ELF-1 (cell line): ENCODE data around the gene CNST.
"Not testable (repeated sequence)": the region's sequence is repeated elsewhere in the genome, so short reads cannot be mapped to it uniquely, and the experiment has no call there.

Experiments used
- DNase-seq: peaks from one replicate; pipeline ENCODE4 v3.0.0-alpha.2; 2016; ENCODE audit warnings: low read depth, low spot score

Gene CNST

DNA sequence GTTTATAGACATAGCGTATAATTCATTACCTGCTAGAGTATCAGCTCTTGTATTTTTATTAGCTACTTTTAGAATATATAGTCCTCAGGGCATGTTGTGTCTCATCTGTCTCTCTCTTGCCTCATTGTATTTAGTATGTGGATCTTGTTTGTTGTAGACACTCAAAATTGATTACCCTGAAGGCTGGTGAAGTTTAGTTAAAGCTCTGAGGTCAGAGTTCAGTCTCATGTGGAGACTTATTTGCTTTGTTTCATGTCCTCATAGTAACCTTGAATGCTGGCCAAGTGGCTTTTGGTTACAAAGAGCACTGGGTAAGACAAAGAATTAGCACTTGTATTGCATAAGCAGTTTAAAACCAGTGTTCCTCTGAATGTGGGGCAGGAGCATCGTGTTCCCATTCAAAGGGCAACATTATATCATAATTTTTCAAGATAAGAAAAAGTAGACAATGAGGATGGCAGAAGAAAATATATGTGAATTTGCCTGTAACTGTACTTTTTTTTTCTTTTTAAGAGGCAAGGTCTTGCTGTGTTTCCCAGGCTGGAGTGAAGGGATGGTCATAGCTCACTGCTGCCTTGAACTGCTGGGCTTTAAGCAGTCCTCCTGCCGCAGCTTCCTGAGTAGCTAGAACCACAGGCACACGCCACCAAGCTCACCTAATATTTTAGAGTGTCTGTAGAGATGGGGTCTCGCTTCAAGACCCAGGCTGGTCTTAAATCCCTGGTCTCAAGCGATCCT is 17.4 kb downstream of the CNST start:
- no peak for DNase-seq

DNA sequence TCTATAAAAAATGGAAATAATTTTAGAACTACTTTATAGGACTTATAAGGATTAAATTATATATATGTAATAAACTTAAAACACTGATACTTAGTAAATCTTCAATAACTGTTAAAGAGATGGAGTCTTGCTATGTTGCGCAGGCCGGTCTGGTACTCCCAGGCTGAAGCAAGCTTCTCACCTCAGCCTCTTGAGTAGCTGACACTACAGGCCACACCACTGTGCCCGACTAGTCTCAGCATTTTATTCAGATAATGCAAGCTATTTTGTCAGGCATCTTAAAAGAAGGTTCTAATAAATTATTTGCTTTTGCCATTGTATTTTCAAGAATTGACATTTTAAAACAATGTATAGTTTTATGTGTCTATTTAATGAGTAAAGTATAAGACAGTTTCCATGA is 20.8 kb downstream of the CNST start:
- no peak for DNase-seq

DNA sequence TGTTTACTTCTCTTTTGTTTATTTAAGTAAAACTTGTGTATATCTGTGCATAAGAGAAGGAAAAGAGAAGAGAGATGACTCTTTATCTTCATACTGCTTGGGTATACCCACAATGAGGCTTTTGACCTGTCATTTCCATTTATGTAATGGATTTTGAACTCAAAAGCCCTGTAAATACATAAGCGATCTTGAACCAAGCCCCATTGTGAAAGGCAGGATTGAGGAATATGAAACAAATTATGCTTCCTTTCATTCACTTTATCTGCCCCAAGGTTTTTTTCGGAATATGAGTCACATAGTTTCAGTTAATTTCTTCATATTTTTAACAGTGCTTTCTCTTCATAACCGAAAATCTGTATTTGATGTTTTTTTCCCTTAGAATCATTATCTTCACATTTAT is 21.4 kb downstream of the CNST start:
- DNase-seq, result no peak

DNA sequence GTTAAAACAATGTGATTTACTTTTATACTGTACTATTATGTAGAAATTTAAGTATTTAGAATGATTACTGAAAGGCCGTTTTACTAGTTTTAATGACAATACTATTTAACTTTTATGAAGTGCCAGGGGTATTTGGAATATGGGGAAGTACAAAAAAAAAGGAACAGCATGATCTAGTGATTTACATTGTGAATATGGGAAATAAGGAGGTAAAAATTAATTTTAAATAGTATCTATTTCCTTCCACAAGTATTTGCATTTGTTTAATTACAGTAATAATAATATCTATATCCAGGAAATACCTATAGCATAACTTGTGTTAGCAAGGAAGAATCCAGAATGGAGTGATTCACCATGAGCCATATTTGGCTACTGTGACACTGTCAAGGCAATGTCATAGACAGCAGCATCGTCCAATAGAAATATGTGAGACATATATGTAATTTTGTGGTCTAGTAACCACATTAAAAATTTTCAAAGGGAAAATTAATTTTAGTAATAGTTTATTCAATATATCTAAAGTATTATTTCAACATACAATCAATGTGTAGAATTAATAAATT is 22.0 kb downstream of the CNST start:
- DNase-seq, result no peak

GRCh38 chr1:246589919-246590318 is 23.7 kb downstream of the CNST start:
- DNase-seq, result not testable (repeated sequence)

GRCh38 chr1:246591047-246591446 is 24.8 kb downstream of the CNST start:
- no peak for DNase-seq

- no peak for DNase-seq
Observed at GRCh38 chr1:246591504-246591903, 25.2 kb downstream of the CNST start.

GRCh38 chr1:246591958-246592357 is 25.7 kb downstream of the CNST start:
- no peak for DNase-seq

DNA sequence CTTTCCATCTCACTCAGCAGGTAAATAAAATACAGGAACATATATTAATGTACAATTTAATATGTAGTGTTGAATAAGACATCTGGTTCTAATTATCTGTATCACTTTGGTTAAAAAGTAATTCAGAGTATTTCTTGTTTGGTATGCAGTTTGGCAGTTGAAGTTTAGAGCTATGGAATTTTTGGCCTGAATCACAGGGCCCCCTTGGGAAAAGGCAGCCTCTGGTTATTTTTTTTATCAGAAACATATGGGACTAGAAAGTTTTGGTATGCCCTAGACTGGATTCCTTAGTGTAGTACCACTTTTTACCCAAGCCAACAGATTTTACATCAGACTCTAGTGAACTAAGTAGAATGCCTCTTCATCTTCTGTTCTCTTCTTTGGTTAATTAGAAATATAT is 26.4 kb downstream of the CNST start:
- no peak for DNase-seq

DNA sequence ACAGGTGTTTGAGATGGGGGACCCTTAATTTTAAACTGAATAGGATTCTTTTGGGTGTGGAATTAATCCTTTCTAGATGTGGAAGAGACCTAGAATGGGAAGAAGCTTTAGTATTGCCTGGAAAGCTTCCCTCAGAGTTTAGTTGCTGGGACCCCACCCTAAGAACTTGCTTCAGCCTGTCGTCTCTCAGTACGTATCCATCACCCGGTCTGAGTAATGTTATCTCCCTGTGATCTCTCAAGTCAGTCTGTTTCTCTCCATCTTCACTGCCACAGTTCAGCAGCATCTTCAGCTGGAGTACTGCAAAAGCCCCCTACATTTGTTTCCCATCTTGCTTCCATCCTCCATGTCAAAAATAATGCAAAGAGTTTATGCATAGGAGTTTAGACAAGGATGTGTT is 28.9 kb downstream of the CNST start:
- no peak for DNase-seq

DNA sequence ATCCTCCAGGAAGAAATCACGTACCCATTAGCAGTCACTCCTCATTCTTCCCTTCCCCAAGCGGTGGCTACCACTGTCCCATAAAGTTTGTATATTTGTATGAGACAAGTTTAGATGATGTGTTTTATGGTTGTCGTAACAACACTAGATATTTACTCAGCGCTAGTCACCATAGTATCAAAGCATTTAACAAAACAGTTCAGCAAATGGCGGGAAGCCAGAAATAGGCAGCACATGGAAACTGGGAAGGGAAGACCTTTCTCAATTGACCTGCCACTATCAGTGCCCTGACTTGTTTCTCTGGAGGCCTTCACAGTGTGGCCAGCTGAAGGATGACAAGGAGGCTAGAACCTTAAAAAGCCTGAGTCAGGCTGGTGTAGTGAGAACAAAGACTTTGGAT is 31.1 kb downstream of the CNST start:
- DNase-seq, result no peak

GRCh38 chr1:246597971-246598370 is 31.7 kb downstream of the CNST start:
- DNase-seq, result no peak

DNA sequence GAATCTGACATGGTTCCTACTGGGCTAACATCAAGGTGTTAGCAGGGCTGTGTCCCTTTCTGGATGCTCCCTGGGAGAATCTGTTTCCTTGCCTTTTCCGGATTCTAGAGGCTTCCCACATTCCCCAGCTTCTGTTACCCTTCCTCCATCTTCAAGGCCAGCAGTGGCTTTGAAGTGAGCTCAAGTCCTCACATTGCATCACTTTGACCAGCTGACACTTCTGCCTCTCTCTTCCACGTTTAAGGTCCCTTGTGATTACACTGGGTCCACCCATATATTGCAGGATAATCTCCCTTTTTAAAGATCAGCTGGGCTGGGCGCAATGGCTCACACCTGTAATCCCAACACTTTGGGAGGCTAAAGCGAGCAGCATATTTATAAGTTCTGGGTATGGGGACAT is 33.1 kb downstream of the CNST start:
- DNase-seq, result no peak

DNA sequence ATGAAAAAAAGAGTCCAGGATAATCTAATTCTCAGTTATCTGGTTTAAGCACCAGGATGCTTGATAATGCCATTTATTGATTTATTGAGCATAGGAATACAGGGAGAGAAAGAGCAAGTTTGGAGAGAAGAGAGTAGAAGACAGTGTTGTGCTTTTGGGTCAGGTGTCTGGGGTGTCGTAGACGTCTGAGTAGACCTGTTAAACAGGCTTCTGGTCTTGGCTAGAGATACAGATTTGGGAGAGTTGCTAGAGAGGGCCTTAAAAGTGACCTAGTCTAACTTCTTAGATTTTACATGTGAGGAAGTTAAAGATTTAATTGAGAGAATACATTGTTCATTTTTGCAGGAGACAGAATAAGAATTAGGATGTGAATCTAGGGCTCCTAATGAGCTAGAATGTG is 34.3 kb downstream of the CNST start:
- DNase-seq, result no peak

GRCh38 chr1:246602194-246602593 is 35.9 kb downstream of the CNST start:
- no peak for DNase-seq

GRCh38 chr1:246605231-246605630 is 39.0 kb downstream of the CNST start:
- not testable (repeated sequence) for DNase-seq

- no peak for DNase-seq
Observed at GRCh38 chr1:246607462-246607861, 41.2 kb downstream of the CNST start.

DNA sequence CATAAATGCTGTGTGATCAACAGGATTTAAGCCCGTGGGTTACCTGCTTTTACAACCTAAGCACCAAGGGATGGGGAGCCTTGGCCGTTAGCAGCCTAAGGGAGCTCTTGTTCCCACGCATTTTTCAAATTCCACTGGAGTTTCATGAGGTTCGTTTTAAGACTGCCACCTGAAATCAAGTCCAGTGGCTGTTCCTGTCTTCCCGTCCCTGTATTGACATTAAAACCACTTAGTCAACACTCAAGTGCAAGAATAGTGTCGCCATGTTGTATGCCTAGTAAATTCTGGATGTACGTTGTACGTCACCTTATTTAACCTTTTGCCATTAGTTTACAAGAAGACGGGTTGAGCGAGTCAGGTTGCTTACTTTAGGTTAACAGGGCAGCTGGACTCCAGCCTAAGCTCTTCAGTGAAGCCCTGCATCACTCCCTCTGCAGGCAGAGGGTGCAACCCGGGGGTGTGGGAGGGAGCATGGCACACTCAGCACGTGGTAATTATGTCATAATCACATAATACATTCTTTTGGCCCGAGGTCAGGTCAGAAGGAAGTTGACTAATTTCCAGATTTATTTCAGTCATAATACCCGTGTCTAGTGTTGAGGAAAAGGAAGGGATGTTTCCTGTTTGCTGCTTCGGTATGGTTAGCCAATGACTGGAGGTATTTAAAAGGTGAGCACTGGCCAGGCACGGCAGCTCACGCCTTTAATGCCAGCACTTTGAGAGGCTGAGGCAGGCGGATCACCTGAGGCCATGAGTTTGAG is 42.5 kb downstream of the CNST start:
- peak; percentile 63 for DNase-seq

- no peak for DNase-seq
Observed at GRCh38 chr1:246609632-246610031, 43.4 kb downstream of the CNST start.

GRCh38 chr1:246613096-246613758 is 47.0 kb downstream of the CNST start:
- DNase-seq, result no peak

DNA sequence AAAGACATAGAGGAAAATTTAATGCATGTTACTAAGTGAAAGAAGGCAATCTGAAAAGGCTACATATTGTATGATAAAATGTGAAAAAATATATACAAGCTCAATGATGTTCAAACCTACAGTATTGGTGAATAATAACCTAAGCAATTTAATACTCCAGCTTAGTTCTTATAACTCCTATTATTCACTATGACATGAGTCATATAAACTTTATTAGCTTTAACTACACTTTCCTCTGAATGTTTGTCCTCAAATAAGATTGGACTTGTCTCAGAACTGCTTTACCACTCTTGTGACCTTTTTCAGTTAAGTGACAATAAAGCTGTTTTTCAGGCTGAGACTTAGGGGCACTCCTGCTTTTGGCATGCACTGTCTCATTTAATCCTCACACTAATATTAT is 50.9 kb downstream of the CNST start:
- no peak for DNase-seq

DNA sequence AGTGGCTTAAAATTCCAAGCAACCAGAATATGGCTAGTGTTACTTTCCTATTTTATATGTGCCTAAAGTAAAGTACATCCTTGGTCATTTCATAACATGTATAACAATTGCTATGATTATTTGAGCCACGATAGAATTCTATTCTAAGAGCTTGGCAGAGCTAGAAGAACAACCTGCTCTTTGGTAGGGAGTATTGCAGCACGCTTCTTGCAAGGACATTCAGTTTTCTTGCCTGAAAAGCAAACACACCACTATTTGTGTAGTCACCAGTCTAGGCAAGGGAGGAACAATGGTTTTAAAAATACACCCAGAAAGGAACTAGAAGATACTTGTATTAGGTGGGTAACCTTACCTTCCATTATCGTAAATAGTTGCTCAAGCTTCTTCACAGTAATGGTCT is 51.5 kb downstream of the CNST start:
- no peak for DNase-seq
